ENCODE results near the gene RSBN1. TPM values are rescaled to one million over a fixed set of nuclear protein-coding genes. Genes with fewer than 3 reads are reported as not detected.

RSBN1 gene
- total and polyA plus RNA-seq, 2 donors (not counting 1 experiment from before 2014, with no cell fraction given), result 9.4 to 10.2 TPM

- TF ChIP-seq CTCF (conservative IDR thresholded peaks at IDR 0.05 in 1 of 2, IDR thresholded peaks at IDR 0.05 in 1 of 2; ENCODE audit: low read depth in 1 of 2, low read length in 2 of 2), result no peak
- TF ChIP-seq EZH2 (IDR thresholded peaks at IDR 0.05; ENCODE audit: low read length, missing control alignments), result no peak
- Histone ChIP-seq H3K27ac (ENCODE audit: insufficient read depth, low read length) (no peak overlapping the region), H3K9me3 (ENCODE audit: control insufficient read depth, insufficient read depth, low read depth, low read length) (no peaks in the 10 kb centered on the region), H3K4me2 (ENCODE audit: extremely low read depth, insufficient read depth, low read length) (peak overlapping the region; percentile 59), H3K27me3 (ENCODE audit: control insufficient read depth, insufficient read depth, low read length) (no peaks in the 10 kb centered on the region), H3K9ac (ENCODE audit: insufficient read depth, low read length) (no peak overlapping the region), H3K79me2 (ENCODE audit: control insufficient read depth, insufficient read depth, low read length) (no peaks in the 10 kb centered on the region), H2AFZ (ENCODE audit: low read length) (peak overlapping the region; percentile 55), H4K20me1 (ENCODE audit: control insufficient read depth, extremely low read depth, insufficient read depth, low read length) (no peaks in the 10 kb centered on the region), H3K4me1 (ENCODE audit: control insufficient read depth, extremely low read depth, insufficient read depth, low read length) (no peaks in the 10 kb centered on the region), H3K4me3 (replicated peaks in 1 of 4; ENCODE audit: control extremely low read depth in 1 of 4, insufficient read depth in 1 of 4, low read depth in 3 of 4, low read length in 4 of 4) (no peak overlapping the region), H3K36me3 (ENCODE audit: control insufficient read depth, insufficient read depth, low read length) (peaks cover 1% of the 10 kb centered on the region)
- no peak for DNase-seq (ENCODE audit: low read depth in 2 of 2)
Measured at GRCh38 chr1:113768916-113769600, 43.2 kb downstream of the RSBN1 start.

GRCh38 chr1:113765306-113766230 is 46.7 kb downstream of the RSBN1 start:
- peaks cover 1% of the 10 kb centered on the region for H3K36me3 ChIP-seq (ENCODE audit: control insufficient read depth, insufficient read depth, low read length)
- no peaks in the 10 kb centered on the region for H3K9me3 ChIP-seq (ENCODE audit: control insufficient read depth, insufficient read depth, low read depth, low read length)
- no peak overlapping the region for H3K4me2 ChIP-seq (ENCODE audit: extremely low read depth, insufficient read depth, low read length)
- no peak overlapping the region for H3K27ac ChIP-seq (ENCODE audit: insufficient read depth, low read length)
- DNase-seq (ENCODE audit: low read depth in 2 of 2), result peak; percentile 48 to 75
- H3K27me3 ChIP-seq (ENCODE audit: control insufficient read depth, insufficient read depth, low read length), result no peaks in the 10 kb centered on the region
- H3K9ac ChIP-seq (ENCODE audit: insufficient read depth, low read length), result no peak overlapping the region
- H3K79me2 ChIP-seq (ENCODE audit: control insufficient read depth, insufficient read depth, low read length), result no peaks in the 10 kb centered on the region
- H2AFZ ChIP-seq (ENCODE audit: low read length), result no peak overlapping the region
- no peak overlapping the region for H3K4me3 ChIP-seq (replicated peaks in 1 of 4; ENCODE audit: control extremely low read depth in 1 of 4, insufficient read depth in 1 of 4, low read depth in 3 of 4, low read length in 4 of 4)
- TF ChIP-seq CTCF (conservative IDR thresholded peaks at IDR 0.05 in 1 of 2, IDR thresholded peaks at IDR 0.05 in 1 of 2; ENCODE audit: low read depth in 1 of 2, low read length in 2 of 2) (no peak), EZH2 (IDR thresholded peaks at IDR 0.05; ENCODE audit: low read length, missing control alignments) (no peak)
- H3K4me1 ChIP-seq (ENCODE audit: control insufficient read depth, extremely low read depth, insufficient read depth, low read length), result no peaks in the 10 kb centered on the region
- H4K20me1 ChIP-seq (ENCODE audit: control insufficient read depth, extremely low read depth, insufficient read depth, low read length), result no peaks in the 10 kb centered on the region

- H3K9ac ChIP-seq (ENCODE audit: insufficient read depth, low read length), result no peak overlapping the region
- H2AFZ ChIP-seq (ENCODE audit: low read length), result no peak overlapping the region
- peaks cover 2% of the 10 kb centered on the region for H3K4me1 ChIP-seq (ENCODE audit: control insufficient read depth, extremely low read depth, insufficient read depth, low read length)
- H3K27ac ChIP-seq (ENCODE audit: insufficient read depth, low read length), result no peak overlapping the region
- H3K36me3 ChIP-seq (ENCODE audit: control insufficient read depth, insufficient read depth, low read length), result peaks cover 1% of the 10 kb centered on the region
- no peak overlapping the region for H3K4me2 ChIP-seq (ENCODE audit: extremely low read depth, insufficient read depth, low read length)
- H3K4me3 ChIP-seq (replicated peaks in 1 of 4; ENCODE audit: control extremely low read depth in 1 of 4, insufficient read depth in 1 of 4, low read depth in 3 of 4, low read length in 4 of 4), result no peak overlapping the region
- no peak for TF ChIP-seq CTCF (conservative IDR thresholded peaks at IDR 0.05 in 1 of 2, IDR thresholded peaks at IDR 0.05 in 1 of 2; ENCODE audit: low read depth in 1 of 2, low read length in 2 of 2)
- no peak for TF ChIP-seq EZH2 (IDR thresholded peaks at IDR 0.05; ENCODE audit: low read length, missing control alignments)
- H3K79me2 ChIP-seq (ENCODE audit: control insufficient read depth, insufficient read depth, low read length), result no peaks in the 10 kb centered on the region
- no peaks in the 10 kb centered on the region for H4K20me1 ChIP-seq (ENCODE audit: control insufficient read depth, extremely low read depth, insufficient read depth, low read length)
- no peaks in the 10 kb centered on the region for H3K27me3 ChIP-seq (ENCODE audit: control insufficient read depth, insufficient read depth, low read length)
- no peaks in the 10 kb centered on the region for H3K9me3 ChIP-seq (ENCODE audit: control insufficient read depth, insufficient read depth, low read depth, low read length)
- no peak for DNase-seq (ENCODE audit: low read depth in 2 of 2)
Measured at GRCh38 chr1:113763661-113764060, 48.6 kb downstream of the RSBN1 start.

Data from fibroblast of lung (primary cell).